Activated naive CD4-positive, alpha-beta T cell (primary cell): ENCODE results near the gene SET.

Experiments used
- DNase-seq, 4 experiments: peaks; one replicate each; lab custom pipeline; 2025; lab: John Stamatoyannopoulos, UW

SET gene

DNA sequence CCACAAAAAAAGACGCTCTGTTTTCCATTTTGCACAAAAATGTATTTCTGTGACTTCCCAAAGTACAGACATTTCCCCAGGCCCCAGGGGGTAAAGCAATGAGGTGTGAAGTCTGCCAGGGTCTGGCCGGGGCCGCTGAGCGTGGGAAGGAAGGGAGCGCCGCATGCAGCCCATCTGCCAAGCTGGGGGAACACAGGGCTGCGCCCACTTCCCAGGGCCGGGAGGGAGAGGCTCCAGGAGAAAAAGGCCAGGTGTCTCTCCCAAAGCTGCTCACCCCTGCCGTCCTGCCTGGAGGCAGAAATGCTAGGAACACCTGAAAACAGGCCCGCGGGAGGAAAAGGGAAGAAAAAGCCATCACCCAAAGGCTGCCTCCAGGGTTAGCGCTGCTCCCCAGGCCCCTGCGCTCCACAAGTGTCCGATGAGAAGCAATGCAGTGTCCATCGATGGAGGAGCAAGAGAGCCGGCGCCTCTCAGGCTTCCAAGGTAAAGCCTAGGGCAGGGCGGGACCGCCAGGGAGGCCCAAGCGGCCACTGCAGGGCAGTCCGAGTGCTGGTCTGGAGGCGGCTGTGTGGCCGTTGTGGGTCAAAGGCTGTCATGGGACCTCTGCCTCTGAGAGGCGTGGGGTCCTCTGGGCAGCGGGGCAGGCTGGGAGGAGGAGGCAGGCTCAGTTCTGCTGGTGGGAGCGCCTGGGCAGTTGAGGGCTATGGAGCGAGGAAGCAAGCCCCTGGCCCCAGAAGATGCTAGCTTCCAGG, 40.9 kb downstream of the SET start:
- no peak for DNase-seq

DNA sequence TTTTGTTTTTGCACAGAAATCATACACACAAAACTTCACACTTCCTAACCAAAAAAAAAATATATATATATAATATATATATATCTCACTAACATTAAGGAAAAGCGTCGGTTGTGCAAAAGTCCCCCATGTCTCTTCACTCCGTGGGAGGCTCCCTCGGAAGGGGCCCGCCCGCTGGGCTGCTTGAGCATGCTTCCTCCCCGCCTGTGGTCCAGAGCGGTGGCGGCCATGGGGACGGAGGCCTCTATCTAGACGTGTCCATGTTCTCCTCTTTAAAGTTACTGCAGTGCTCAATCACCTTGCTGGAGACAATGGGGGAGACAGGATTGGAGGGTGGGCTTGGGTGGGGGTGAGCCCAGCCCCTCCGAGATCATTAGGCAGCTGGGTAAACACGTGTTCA, 42.1 kb downstream of the SET start:
- DNase-seq = no peak

DNA sequence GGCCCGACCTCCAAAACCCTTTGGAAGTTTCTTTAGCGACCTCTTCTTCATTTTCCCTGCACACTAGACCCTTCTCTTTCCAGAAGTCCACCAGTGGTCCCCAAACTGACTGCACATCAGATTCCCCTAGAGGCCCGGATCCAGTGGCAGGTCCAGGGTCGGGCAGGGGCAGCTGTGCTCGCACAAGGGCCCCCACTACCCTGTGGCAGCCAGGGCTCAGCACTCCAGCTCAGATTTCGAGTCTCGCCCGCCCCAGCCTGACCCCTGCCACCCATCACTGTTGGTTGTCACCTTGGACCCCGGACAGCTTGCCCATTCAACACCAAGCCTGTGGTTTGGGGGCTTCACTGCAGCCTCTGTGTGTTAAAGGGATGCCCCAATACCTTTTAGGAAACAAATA, 42.7 kb downstream of the SET start:
- DNase-seq = no peak

DNA sequence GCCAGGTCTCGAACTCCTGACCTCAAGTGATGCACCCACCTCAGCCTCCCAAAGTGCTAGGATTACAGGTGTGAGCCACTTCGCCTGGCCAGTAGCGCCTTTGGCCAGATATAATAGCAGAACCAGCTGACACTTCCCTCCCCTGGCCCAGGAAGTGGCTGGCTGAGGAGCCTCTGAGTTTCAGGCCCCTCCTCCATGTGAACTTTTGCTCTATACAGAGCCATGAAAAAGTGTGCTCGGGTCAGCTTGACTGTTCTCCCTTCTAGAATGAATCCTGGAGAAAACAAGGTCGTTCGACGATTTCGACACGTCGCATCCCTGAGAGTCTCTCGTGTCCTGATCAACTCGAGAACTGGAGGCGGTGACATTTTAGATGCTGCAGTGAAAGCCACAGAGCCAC, 43.6 kb downstream of the SET start:
- no peak for DNase-seq

DNA sequence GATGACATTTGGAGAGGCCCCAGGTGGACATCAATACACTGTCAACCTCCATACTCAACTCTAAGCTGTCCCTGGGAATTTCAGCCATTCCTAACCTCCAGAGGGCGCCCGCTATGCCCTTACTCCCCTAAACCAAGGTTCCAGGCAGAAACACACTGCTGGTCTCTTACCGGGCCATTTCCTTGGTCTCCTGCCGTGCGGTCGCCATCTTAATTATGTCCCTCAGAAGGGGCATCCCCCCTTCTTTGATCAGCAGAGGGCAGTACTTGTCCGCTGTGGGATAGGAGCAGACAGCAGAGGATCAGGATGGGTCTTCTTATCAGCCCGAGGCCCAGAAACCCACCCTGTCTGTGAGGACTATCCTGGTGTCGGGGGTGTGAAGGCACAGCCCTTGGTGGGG, 44.2 kb downstream of the SET start:
- no peak for DNase-seq

DNA sequence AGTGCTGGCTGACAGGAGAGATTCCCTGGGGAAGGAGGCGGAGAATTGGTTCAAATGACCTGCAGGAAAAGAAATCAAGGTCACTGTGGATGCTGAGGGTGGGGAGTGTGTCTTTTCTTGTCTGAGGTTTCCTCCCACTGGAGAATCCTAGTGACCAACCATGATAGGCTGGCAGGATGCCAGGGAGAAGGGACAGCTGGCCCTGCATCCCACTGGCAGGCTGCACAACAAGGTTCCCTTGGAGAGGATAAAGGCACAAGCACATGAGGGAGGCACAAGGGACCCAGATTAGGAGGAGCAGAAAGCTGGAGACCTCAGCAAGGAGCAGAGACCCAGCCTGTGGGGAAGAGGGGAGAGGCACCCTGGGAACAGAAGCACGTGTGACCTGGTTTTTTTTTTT, 46.4 kb downstream of the SET start:
- DNase-seq = no peak

DNA sequence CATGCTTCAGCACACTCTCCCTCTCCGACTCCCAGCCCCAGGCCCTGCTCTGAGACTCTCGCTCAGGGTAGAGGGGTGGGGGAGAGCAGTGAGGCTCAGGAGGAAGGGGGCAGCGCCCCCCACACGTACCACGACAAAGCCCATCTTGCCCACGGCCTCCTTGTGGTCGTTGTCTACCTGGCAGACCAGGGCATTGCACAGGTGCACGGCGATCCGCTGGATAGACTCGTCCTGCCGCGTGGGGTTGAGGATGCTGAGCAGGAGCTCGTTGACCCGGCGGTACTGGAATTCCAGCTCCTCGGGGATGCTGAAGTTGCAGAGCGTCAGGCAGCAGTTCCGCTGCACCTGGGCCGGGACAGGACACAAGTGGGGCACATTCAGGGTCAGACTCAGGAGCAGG, 53.4 kb downstream of the SET start:
- DNase-seq = no peak

DNA sequence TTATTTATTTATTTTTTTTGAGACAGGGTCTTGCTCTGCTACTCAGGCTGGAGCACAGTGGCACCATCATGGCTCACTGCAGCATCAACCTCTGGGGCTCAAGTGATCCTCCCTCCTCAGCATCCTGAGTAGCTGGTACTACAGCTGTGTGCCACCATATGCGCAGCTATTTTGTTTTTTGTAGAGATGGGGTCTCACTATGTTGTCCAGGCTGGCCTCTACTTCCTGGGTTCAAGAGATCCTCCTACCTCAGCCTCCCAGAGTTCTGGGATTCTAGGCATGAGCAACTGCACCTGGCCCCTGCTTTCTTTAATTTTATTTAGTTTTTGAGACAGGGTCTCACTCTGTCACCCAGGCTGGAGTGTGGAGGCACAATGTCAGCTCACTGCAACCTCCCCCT, 54.4 kb downstream of the SET start:
- no peak for DNase-seq
